ENCODE measurements around the gene TMC5. TPM values are rescaled to one million over a fixed set of nuclear protein-coding genes. Genes with fewer than 3 reads are reported as not detected.
"Not testable (repeated sequence)": the region's sequence is repeated elsewhere in the genome, so short reads cannot be mapped to it uniquely, and the experiment has no call there.

Gene TMC5
- total and polyA plus RNA-seq, 9 donors: 0.35 to 5.5 (median 0.83) TPM; not detected in 2

GRCh38 chr16:19400711-19401110 lies 17.0 kb upstream of the TMC5 start:
- no peak for DNase-seq
- intact Hi-C loops (cut with DNase I): no loop called here
- TF ChIP-seq POLR2A (IDR thresholded peaks at IDR 0.05) (no peak), CTCF (IDR thresholded peaks at IDR 0.05) (no peak), EP300 (IDR thresholded peaks at IDR 0.05) (no peak)
- Histone ChIP-seq H3K9me3 (no peaks in the 10 kb centered on the region), H3K36me3 (no peaks in the 10 kb centered on the region), H3K4me3 (no peak overlapping the region), H3K27ac (no peak overlapping the region), H3K4me1 (ENCODE audit: insufficient read depth) (no peaks in the 10 kb centered on the region), H3K27me3 (no peaks in the 10 kb centered on the region)
- WGBS, 3 donors: 58 to 72% (median 66%) methylated on average over 7 of the region's 7 CpGs

- 64 to 65% (median 65%) methylated on average over 5 of the region's 5 CpGs for WGBS, 3 donors
- TF ChIP-seq CTCF (IDR thresholded peaks at IDR 0.05) (no peak), POLR2A (IDR thresholded peaks at IDR 0.05) (no peak), EP300 (IDR thresholded peaks at IDR 0.05) (no peak)
- H3K4me3 ChIP-seq: no peak overlapping the region
- intact Hi-C loops (cut with DNase I): no loop called here
- no peak for DNase-seq
- H3K27ac ChIP-seq: no peak overlapping the region
- H3K4me1 ChIP-seq (ENCODE audit: insufficient read depth): no peaks in the 10 kb centered on the region
- H3K9me3 ChIP-seq: peaks cover 0 to 9% of the 10 kb centered on the region in 2 donors
- no peaks in the 10 kb centered on the region for H3K36me3 ChIP-seq
- no peaks in the 10 kb centered on the region for H3K27me3 ChIP-seq
These were observed 10.7 kb upstream of the TMC5 start for GRCh38 chr16:19406891-19407491.

- no peak for DNase-seq
- intact Hi-C loops (cut with DNase I): no loop called here
These were observed 7.1 kb upstream of the TMC5 start for GRCh38 chr16:19410435-19411171.

GRCh38 chr16:19411298-19411697 lies 6.4 kb upstream of the TMC5 start:
- H3K9me3 ChIP-seq: peaks cover 0 to 10% of the 10 kb centered on the region in 2 donors
- H3K27ac ChIP-seq: no peak overlapping the region
- intact Hi-C loops (cut with DNase I): no loop called here
- H3K36me3 ChIP-seq: no peaks in the 10 kb centered on the region
- H3K4me1 ChIP-seq (ENCODE audit: insufficient read depth): no peaks in the 10 kb centered on the region
- DNase-seq: no peak
- H3K4me3 ChIP-seq: no peak overlapping the region
- no peak for TF ChIP-seq CTCF (IDR thresholded peaks at IDR 0.05)
- no peak for TF ChIP-seq POLR2A (IDR thresholded peaks at IDR 0.05)
- TF ChIP-seq EP300 (IDR thresholded peaks at IDR 0.05): no peak
- WGBS, 3 donors: 55 to 68% (median 61%) methylated on average over 3 of the region's 3 CpGs
- no peaks in the 10 kb centered on the region for H3K27me3 ChIP-seq

More at GRCh38 chr16:19410435-19411171, 7.1 kb upstream of the TMC5 start:
- no peaks in the 10 kb centered on the region for H3K36me3 ChIP-seq
- no peaks in the 10 kb centered on the region for H3K4me1 ChIP-seq (ENCODE audit: insufficient read depth)
- WGBS, 3 donors: 1 to 3% (median 2%) methylated on average over 50 to 58 of the region's 58 CpGs
- H3K4me3 ChIP-seq: peak overlapping the region; percentile 27
- TF ChIP-seq POLR2A (IDR thresholded peaks at IDR 0.05) (no peak), CTCF (IDR thresholded peaks at IDR 0.05) (no peak), EP300 (IDR thresholded peaks at IDR 0.05) (no peak)
- no peaks in the 10 kb centered on the region for H3K27me3 ChIP-seq
- no peak overlapping the region for H3K27ac ChIP-seq
- peaks cover 0 to 10% of the 10 kb centered on the region in 2 donors for H3K9me3 ChIP-seq

GRCh38 chr16:19412055-19412454 lies 5.6 kb upstream of the TMC5 start:
- 86 to 90% (median 89%) methylated on average over 7 of the region's 7 CpGs for WGBS, 3 donors
- H3K4me3 ChIP-seq; H3K27ac ChIP-seq; H3K4me1 ChIP-seq (ENCODE audit: insufficient read depth); intact Hi-C loops (cut with DNase I); H3K9me3 ChIP-seq; H3K36me3 ChIP-seq; DNase-seq; H3K27me3 ChIP-seq: not testable (repeated sequence)
